Vagina (tissue), 2 donors: ENCODE data around the gene OPHN1.

Source experiments
- POLR2A ChIP-seq, 2 donors: fragments of 450-650 bp; IDR thresholded peaks; one replicate each; pipeline ENCODE4 v1.6.1; 2017; ENCODE audit warnings: antibody characterized with exemption in 2 of 2, mild to moderate bottlenecking in 2 of 2, moderate library complexity in 2 of 2
- POLR2AphosphoS5 ChIP-seq, 2 donors: sonication (generic); formaldehyde crosslinking; IDR thresholded peaks; one replicate each; pipeline ENCODE4 v1.9.0; 2017; ENCODE audit warnings: antibody characterized with exemption in 2 of 2, mild to moderate bottlenecking in 2 of 2, low read depth in 1 of 2; ENCODE audit not compliant: insufficient read depth in 1 of 2
- TF ChIP-seq, protein P1 (sequence below), 3 experiments: fragments of 450-650 bp in 2 of 3; fragments of 200-600 bp in 1 of 3; sonication (generic) in 1 of 3; IDR thresholded peaks; one replicate each; pipeline ENCODE4 v1.5.1; 2017 to 2019; ENCODE audit warnings: antibody characterized with exemption in 3 of 3, mild to moderate bottlenecking in 2 of 3, moderate library complexity in 2 of 3

DNA sequence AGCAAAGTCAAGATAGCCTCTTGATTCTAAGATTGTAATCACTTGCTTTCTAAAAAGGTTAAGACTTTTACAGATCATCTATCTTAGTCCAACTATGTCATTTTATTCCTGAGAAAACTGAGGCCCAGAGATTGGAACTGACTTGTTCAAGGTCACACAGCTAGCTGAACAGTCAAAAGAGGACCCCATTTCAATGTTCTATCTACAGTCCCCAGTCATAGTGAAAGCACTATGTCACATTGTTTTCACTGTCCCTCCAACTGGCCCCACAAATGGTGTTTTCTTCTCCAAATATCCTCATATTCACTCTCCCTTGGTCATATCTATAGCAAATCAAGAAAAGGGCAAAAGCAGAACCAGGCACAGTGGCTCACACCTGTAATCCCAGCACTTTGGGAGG, 145.2 kb downstream of the OPHN1 start:
- TF ChIP-seq POLR2AphosphoS5 (IDR thresholded peaks at IDR 0.05; ENCODE audit: insufficient read depth in 1 of 2, low read depth in 1 of 2) = no peak
- TF ChIP-seq, protein P1, sequence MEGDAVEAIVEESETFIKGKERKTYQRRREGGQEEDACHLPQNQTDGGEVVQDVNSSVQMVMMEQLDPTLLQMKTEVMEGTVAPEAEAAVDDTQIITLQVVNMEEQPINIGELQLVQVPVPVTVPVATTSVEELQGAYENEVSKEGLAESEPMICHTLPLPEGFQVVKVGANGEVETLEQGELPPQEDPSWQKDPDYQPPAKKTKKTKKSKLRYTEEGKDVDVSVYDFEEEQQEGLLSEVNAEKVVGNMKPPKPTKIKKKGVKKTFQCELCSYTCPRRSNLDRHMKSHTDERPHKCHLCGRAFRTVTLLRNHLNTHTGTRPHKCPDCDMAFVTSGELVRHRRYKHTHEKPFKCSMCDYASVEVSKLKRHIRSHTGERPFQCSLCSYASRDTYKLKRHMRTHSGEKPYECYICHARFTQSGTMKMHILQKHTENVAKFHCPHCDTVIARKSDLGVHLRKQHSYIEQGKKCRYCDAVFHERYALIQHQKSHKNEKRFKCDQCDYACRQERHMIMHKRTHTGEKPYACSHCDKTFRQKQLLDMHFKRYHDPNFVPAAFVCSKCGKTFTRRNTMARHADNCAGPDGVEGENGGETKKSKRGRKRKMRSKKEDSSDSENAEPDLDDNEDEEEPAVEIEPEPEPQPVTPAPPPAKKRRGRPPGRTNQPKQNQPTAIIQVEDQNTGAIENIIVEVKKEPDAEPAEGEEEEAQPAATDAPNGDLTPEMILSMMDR (IDR thresholded peaks at IDR 0.05) = no peak
- TF ChIP-seq POLR2A (IDR thresholded peaks at IDR 0.05) = no peak
